H1 (cell line): Measurements from ENCODE around the gene MANF.

Experiments
- EZH2 ChIP-seq: fragments of 200-600 bp; sonication (generic); IDR thresholded peaks from 2 replicates; pipeline ENCODE4 v1.7.1; 2012; ENCODE audit warnings: low read depth, mild to moderate bottlenecking, moderate library complexity, low read length, inconsistent platforms; ENCODE audit not compliant: severe bottlenecking
- GABPA ChIP-seq: IDR thresholded peaks from 2 replicates; pipeline ENCODE4 v1.6.1; 2011; ENCODE audit warnings: mild to moderate bottlenecking, low read length, moderate library complexity, borderline replicate concordance; ENCODE audit not compliant: insufficient read depth
- POLR2A ChIP-seq, 2 experiments: IDR thresholded peaks; 1 replicate in 1 of 2; 2 replicates in 1 of 2; pipeline ENCODE4 v1.6.1; 2011; ENCODE audit warnings: low read depth in 2 of 2, low read length in 2 of 2, mild to moderate bottlenecking in 2 of 2; ENCODE audit errors: control extremely low read depth in 1 of 2
- POLR2AphosphoS5 ChIP-seq: IDR thresholded peaks from 2 replicates; pipeline ENCODE4 v1.6.1; 2011; ENCODE audit warnings: low read depth, low read length
- POU5F1 ChIP-seq: IDR thresholded peaks from 2 replicates; pipeline ENCODE4 v1.6.1; 2011; ENCODE audit warnings: low read depth, mild to moderate bottlenecking, low read length, moderate library complexity
- SP1 ChIP-seq: IDR thresholded peaks from 2 replicates; pipeline ENCODE4 v1.6.1; 2011; ENCODE audit warnings: low read depth, low read length
- TF ChIP-seq, protein P1 (sequence below), 3 experiments: IDR thresholded peaks; 1 replicate in 2 of 3; 2 replicates in 1 of 3; pipeline versions ENCODE4 v1.5.1 to v1.6.1; 2011; ENCODE audit warnings: low read length in 3 of 3, mild to moderate bottlenecking in 3 of 3, inconsistent platforms in 2 of 3, low read depth in 1 of 3, moderate library complexity in 1 of 3; ENCODE audit not compliant: insufficient read depth in 1 of 3; ENCODE audit errors: control extremely low read depth in 1 of 3

DNA sequence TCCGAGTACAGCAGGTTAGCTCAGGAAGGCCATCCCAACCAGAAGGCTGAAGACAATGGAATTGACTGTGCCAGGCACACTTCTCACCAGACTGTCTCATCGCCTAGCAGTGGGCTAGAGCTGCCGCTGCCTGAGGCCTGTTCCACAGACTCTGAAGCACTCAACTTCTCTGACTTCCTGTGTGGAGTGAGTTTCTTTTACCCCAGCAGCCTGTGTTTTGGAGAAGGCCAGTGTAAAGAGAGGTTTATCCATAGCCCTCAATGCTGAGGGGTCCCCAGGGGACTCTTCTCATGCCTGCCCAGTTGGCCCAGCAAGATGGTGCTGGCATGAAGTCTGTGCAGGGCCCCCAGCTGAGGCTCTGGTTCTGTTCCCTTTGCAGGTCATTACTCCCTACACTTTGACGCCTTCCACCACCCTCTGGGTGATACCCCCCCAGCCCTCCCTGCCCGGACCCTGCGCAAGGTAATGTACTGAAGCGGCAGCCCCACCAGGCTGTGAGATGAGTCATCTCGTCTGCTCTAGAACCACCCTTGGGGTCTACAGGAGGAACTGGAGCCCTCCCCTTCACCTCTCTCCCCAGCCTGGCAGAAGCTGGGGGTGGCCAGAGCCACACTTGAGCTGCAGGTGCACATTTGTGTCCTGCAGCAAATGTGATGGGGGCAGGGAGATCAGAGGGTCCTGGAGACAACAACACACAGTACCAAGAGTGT, 5.2 kb upstream of the MANF start:
- no peak for TF ChIP-seq GABPA
- TF ChIP-seq POU5F1: no peak
- TF ChIP-seq SP1: no peak
- TF ChIP-seq, protein P1, sequence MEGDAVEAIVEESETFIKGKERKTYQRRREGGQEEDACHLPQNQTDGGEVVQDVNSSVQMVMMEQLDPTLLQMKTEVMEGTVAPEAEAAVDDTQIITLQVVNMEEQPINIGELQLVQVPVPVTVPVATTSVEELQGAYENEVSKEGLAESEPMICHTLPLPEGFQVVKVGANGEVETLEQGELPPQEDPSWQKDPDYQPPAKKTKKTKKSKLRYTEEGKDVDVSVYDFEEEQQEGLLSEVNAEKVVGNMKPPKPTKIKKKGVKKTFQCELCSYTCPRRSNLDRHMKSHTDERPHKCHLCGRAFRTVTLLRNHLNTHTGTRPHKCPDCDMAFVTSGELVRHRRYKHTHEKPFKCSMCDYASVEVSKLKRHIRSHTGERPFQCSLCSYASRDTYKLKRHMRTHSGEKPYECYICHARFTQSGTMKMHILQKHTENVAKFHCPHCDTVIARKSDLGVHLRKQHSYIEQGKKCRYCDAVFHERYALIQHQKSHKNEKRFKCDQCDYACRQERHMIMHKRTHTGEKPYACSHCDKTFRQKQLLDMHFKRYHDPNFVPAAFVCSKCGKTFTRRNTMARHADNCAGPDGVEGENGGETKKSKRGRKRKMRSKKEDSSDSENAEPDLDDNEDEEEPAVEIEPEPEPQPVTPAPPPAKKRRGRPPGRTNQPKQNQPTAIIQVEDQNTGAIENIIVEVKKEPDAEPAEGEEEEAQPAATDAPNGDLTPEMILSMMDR (IDR thresholded peaks at IDR 0.05; ENCODE audit: control extremely low read depth in 1 of 3, insufficient read depth in 1 of 3, low read depth in 1 of 3, low read length in 3 of 3): no peak
- no peak for TF ChIP-seq POLR2A (IDR thresholded peaks at IDR 0.05; ENCODE audit: control extremely low read depth in 1 of 2, low read depth in 2 of 2, low read length in 2 of 2)
- no peak for TF ChIP-seq EZH2
- TF ChIP-seq POLR2AphosphoS5: no peak
